Renal cortical epithelial cell (primary cell): ENCODE measurements around the gene IRAK4. TPM values are rescaled to one million over a fixed set of nuclear protein-coding genes. Genes with fewer than 3 reads are reported as not detected.
"Not testable (repeated sequence)": the region's sequence is repeated elsewhere in the genome, so short reads cannot be mapped to it uniquely, and the experiment has no call there.

Experiments
- DNase-seq: peaks from one replicate; pipeline ENCODE4 v3.0.0-alpha.2; 2011; ENCODE audit warnings: low read depth
- total RNA-seq: library from RNA; depleted of rRNA; stranded (reverse); fragments of >200 nt; gene quantifications from 2 replicates; pipeline ENCODE4 v1.2.3, GENCODE V29; 2014

Gene IRAK4
- total RNA-seq = 19.4 and 19.9 TPM in 2 replicates

DNA sequence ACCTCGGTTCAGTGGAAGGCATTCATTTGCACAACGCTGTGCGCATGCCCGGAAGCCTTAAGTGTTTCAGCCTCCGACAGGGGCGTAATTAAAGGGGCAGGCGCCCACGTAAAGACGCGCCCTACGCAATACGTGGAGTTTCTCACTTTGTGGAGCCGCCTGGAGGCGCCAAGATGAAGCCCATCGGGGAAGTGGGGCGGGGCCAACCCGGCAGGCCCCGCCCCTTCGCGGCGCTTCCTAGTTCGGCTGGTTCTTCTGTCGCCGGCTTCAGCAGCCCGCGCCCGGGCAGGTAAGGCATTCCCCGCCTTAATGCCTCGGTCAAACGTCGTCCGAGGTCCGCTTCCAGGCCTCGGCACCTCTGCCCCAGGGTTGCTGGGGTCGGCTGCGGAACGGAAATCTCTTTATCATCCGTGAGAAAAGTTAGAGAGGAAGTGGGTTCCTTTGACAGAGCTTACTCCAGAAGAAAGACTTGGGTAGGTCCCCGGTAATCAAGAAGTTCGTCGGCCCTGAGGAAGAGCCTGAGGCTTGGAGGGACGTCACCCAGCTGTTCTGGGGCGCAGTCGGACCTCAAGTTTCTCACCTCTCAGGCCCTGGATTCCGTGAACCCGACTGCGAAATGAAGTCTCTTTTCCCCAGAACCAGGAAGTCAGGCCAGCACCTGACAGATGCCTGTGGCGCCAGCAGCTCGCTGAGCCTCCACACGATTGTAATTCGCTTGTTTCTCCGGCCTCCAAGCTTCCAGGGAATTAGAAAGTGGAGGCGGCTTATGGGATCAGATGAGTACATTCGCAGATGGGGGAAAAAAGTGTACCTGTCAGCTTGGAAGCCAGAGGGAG is at the start of gene IRAK4, which contains the start of gene PUS7L:
Gene IRAK4, plus strand, starts transcription at position 224 of the 836 bp plus-strand sequence. CDS start 9,161 bp downstream, outside the sequence.
Gene PUS7L, minus strand, starts transcription at position 63 of the 836 bp plus-strand sequence. CDS start 3,545 bp downstream, outside the sequence.
- peak; percentile 96 for DNase-seq

DNA sequence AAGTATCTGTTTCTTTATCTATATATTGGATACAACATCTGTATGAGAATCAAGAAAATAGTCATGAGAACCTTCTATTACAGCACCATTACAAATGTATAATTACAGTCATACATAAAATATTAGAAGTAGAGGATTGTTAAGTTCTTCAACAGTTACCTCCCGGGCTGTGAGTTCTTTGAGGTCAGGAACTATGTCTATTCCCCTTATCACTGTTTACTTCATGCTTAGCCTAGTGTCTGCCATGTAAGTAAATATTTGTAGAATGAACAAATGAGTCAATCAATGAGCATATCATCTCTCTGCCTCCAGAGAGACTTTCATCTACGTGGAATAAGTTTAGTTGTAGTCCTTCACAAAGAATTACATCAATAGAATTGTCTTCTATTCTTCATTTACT is 47.4 kb upstream of the IRAK4 start:
- DNase-seq = no peak

DNA sequence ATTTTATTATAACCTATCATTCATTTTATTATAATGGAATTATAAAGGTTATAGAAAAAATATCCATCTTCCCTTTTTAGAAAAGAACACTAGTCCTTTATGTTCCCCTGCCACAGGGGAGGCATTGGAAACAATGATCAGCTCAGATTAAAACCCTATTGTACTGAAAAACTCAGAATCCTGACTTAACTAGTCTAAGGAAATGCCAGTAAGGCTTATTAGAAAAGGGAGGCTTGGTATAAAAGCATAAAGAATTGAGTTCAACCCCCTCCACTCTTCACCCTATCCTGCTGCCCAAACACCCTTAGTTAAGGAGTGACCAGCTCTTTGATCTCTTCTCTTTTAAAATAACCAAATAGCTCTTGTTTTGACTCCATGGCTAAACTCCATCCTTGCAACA is 36.1 kb upstream of the IRAK4 start:
- no peak for DNase-seq

DNA sequence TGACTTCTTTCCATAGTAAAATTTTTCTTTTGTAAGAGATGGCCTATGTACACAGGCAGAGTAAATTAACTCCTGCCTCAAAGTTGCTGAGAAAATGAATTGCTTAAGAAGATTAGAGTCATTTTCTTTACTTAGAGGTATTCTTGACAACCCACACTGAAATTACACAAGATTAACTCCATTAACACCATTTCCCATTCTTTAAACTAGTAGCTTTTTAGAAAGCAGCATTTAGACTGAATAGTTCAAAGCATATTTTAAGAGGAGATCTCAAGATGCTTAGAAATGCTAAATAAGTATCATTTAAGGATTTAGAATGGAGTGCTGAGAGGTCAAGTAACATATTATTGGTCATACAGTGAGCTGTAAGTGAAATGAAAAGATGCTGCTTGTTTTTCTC is 35.6 kb upstream of the IRAK4 start:
- DNase-seq = no peak

DNA sequence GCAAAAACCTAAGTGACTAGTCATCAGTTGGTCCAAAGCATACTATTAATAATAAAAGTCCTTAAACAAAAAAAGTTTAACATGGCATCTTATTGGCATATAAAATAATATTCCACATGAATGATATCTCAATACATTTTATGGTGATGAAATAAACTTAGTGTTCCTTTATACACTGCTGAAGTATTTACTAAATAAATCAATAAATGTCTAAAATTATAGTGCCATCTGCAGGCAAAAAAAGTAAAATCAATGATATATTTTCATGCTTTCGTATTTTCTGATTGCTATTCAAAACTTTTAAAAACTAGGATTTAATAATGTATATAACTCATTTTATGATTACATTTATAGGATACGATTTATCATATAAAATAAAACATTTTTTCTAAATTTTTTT is 30.6 kb upstream of the IRAK4 start:
- DNase-seq = peak; percentile 3

DNA sequence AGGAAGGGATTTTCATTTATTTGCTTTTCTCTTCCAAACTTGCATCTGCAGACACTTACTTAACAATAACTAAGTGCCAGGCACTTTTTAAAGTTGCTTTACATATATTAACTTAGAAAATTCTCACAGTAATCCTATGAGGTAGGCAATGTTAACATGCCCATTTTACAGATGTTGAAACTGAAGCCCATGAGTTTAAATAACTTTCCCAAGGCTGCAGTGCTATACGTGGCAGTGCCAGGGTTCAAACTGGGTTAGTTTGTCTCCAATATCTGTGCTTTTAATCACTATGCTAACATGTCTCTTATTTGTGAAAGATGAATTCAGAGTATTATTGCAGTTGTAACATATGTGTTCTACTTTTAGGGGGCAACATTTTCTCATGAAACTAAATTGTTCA is 30.1 kb upstream of the IRAK4 start:
- no peak for DNase-seq

DNA sequence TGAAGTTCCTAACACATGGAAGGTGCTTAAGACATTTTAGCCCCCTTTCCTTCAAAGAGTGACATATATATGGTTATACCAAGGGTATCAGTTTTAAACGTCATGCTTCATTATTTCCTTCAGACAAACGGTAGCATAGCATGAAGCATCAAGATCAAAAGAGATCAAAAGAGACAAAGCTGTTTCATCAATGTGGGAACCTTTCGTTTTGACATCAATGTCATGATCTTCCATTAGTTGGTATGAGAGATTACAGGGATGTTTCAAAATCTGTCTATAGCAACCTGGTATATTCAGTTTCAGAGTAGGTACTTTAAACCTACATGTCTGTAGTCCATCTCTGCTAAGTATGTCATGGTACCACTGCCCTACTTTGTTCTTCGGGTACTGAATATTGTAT is 28.5 kb upstream of the IRAK4 start:
- DNase-seq = no peak

DNA sequence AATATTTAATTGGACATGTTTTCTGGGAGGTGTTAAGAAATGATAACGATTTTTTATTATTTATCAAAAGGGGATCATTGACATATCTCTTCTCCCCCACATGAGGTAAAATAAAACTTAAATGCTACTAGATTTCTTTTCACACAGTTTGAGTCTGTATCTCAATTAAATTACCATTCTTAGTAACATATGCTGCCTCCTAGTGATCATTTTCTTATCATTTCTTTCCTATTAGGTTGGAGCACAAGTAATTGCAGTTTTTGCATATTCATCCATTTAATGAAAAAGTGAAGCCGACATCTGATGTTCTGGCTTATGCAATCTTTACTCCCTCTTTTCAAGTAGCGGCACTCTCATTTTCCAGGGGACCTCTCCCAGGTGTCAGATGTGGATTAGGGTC is 25.1 kb upstream of the IRAK4 start:
- no peak for DNase-seq

DNA sequence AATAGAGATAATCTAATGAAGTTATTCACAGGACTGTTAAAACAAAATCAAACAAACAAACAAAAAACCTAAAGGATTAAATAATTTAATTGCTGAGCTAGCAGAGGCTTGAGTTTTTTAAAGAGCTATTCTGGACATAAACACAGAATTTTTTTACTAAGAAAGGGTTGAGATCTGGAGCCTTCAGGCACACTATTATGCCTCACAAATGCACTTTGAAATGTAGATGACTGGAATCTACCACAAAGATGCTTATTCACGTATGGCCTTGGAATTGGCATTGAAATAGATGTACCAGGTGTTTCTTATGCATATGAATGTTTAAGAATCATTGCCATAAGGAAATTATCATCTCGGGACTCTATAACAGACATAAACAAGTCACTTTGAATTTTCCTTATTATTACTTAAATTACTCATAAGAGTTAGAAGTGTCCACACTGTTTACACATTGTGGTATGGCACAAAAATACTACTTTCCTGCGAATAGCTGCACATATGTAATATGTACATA is 21.8 kb upstream of the IRAK4 start:
- DNase-seq = no peak

DNA sequence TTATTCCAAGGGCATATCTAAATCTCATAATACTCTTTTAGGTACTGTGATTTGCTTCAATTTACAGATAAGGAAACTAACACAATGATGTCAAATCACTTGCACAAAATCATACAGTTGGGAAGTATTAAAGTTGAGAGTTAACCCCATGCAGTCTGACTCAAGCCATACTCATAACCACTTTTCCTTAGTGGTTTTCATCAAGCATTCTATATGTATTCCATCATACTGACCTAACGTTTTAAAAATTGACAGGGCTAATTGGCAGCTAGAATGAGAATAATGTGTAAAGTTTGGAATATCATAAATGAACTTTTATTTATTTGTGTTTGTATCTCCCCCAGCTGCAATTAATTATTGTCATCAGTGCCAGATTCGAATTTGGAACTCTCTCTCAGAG is 21.1 kb upstream of the IRAK4 start:
- no peak for DNase-seq

DNA sequence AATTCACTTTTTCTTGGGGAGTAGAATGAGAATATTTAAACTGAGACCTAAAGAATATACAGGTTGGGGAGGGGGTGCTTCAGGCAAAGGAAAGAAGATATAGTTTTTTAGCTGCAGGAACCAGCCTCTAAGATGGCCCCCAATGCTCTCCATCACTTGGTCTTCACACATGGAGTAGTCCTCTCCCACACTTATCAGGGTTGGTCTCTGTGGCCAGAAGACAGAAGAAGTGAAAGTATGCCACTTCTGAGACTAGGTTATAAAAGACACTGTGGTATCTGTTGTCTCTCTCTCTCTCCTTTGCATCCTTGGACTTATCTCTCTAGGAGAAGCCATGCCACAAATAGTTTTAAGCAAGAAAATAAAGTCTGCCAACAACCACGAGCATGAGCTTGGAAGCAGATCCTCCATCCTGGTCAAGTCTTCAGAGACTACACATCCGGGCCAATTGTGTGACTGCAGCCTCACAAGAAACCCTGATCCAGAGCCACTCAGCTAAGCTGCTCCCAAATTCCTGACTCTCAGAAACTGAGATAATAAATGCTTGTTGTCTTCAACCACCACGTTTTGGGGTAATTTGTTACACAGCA is 18.1 kb upstream of the IRAK4 start:
- DNase-seq = no peak

DNA sequence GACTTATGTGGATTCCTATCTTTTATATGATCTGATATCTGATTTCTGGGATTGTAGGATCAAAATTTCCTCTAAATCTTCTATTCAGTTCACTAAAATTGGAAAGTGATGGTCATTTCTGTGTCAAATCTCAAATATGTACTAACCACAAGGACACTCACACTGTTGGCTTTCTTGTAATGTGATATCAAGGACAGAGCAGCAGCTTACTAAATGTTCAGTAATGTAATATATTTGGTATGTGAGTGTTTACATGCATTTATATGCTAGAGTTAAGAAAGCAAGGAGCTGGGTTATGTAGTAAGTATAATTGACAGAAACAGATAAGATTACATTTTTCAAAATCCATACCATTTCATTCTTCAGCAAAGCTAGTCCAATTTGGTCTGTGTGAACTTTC is 16.6 kb upstream of the IRAK4 start:
- no peak for DNase-seq

DNA sequence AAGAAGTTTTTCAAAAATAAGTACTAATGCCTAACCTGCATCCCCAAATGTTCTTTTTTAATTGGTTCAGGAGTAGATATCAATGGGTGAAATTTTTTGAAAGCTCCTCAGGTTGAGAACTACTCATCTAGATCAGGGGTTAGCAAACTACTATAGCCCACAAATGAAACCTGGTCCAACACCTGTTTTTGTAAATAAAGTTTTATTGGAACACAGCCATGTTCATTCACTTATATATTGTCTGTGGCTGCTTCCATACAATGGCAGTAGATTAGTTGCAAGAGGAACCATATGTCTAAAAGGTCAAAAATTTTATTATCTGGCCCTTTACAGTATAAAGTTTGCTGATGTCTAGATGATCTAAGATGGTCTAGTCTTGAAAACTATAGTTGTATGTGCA is 13.9 kb upstream of the IRAK4 start:
- no peak for DNase-seq

DNA sequence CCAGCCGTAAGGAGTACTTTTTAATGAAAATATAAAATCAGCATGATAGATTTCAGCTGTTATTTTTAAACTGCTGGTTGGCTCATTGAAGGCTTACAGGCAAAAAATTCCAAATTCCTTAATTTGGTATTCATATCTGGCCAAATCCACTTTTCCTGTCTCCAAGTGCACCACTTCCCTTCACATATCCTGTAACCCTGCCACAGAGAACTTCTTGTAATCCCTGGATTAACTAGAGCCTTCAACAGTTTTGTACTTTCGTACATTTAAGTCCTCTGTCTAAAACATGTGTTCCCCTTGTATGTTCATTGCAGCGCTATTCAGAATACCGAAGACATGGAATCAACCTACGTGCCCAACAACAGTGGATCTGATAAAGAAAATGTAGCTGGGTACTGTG is 9.7 kb upstream of the IRAK4 start:
- no peak for DNase-seq

DNA sequence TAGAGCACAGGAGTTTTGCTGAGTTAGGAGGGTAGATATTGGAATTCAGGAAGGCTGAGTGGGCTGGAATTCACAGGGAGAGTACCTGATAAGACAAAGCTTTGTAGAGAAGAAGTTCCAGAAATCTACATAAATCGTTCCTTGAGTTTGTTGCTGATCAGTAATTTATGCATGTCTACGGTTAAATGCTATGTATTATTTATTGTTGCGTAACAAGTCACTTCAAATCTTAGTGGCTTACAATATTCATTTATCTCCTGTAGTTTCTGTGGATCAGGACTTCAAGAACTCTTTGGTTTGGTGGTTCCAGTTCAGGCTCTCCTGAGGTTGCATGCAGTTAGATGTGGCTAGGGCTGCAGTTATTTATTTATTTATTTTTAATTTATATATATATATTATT is 7.9 kb upstream of the IRAK4 start:
- DNase-seq = no peak

DNA sequence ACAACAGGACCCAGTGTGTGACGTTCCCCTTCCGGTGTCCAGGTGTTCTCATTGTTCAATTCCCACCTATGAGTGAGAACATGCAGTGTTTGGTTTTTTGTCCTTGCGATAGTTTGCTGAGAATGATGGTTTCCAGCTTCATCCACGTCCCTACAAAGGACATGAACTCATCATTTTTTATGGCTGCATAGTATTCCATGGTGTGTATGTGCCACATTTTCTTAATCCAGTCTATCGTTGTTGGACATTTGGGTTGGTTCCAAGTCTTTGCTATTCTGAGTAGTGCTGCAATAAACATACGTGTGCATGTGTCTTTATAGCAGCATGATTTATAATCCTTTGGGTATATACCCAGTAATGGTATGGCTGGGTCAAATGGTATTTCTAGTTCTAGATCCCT is 7.4 kb upstream of the IRAK4 start:
- DNase-seq = not testable (repeated sequence)

DNA sequence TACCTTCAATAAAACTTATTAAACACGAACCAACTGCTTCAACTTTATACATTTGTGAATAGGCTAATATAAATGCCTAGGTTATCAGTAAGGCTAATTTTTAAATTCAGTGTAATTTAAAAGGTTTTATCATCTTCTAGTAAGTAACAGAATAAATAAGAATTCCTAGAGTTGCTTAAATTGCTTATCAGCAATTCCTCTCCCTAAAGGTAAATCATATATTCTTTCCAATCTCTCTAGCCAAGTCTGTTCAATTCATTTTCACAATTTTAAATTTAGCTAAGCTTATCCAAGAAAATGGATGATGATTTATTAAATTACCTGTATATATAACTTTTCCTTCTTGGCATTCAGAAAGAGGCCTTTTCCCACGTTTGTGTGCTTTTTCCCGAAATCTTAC is 4.7 kb upstream of the IRAK4 start:
- no peak for DNase-seq

DNA sequence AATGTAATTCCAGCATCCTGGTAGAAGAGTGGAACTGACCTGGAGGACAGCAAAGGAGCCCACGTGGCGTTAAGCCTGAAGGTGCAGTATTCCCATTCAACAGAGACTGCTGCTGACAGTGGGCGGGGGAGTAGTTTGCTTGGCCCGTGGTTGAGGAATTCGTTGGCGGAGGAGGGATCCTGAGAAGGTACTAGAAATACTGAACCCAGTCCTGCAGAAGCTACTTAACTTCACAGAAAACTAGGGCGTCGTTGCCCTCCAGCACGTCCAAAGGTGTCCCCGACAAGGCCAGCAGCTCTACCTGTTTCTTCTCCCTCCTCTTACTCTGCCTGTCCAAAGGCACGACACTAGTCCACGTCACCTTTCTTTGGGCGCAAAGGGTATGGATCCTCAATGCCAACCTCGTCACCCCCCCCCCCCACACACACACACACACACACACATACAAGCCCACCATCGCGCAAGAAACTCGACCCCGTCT is 464 bp upstream of the IRAK4 start:
- peak; percentile 33 for DNase-seq

DNA sequence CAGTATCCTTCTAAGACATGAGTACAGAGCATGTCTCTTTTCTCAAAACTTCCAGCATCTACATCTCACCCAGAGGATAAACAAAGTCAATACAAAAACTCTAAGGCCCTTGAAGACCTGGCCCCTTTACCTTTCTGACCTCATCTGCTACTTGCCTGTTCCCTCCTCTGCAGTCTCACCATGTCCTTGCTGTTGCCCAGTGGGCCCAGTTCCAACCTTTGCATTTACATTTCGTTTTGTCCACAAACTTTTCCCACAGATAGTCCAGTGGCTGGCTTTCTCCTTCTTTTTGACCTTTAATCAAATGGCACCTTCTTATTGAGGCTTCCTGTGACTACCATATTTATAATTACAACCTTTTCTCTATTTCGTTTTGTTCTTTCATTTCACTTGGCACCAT is 1.6 kb downstream of the IRAK4 start:
- no peak for DNase-seq

DNA sequence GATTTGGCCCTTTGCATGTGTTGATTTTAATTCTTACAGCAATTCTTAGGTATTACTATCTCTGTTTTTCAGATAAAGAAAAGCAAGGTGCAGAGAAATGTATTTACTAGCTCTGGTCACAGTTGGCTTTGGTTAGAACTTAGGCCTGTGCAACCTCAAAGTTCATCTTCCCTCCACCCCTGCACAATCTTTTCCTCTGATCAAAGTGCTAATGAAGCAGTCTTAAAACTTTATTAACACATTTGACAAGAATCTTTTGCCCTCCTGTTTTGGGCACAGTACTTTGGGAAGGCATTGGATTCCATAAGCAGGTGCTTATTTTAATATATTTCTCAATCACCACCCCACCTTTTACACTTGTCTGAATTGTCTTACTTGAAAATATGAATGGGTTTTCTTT is 2.7 kb downstream of the IRAK4 start:
- no peak for DNase-seq

DNA sequence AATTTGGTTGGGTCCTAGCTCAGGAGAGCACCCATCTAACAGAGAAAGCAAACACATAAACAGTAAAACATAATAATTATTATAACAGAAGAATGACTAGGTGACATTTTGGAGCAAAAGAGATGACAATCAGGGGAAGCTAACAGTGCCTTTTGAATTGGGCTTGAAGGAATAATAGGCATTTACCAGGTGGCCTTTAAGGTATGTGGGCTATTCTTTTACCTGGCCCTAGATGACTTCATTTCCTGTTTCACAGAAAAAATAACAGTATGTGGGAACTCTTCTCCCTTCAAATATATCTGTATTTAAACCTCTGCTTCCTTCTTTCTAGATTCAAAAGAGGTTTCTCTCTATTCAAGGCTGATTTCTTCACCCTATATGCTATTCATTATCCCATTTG is 3.8 kb downstream of the IRAK4 start:
- DNase-seq = no peak

DNA sequence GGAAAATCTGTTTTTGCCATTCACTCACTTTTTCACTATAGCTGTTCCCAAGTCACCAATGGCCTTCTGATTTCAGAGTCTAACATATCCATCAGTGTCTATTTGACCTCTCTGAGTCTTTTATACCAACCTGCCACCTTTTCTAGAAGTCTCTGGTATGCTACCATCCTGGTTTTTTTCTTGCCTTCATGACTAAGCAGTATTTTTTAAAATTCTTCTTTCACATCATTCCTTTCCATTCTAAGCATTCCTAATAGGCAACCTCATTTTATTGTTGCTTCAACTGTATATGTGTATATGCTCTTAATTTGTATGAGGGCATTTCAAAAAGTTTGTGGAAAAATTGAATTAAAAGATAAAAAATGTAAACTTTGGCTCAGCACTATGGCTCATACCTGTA is 5.0 kb downstream of the IRAK4 start:
- no peak for DNase-seq

DNA sequence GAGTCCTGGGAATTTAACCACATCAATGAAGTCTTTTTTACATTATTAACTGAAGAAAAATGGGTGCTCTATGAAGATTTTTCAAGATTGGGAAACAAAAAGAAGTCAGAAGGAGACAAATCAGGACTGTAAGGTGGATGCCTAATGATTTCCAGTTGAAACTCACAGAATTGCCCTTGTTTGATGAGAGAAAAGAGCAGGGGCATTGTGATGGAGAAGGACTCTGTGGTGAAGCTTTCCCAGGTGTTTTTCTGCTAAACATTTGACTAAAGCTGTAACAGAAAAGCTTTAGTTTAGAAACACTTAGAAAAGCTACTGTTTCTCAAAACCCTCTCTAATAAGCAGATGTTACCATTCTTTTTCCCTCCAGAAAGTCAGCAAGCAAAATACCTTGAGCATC is 5.8 kb downstream of the IRAK4 start:
- DNase-seq = no peak
